ENCODE results near the gene MC1R.

DNA sequence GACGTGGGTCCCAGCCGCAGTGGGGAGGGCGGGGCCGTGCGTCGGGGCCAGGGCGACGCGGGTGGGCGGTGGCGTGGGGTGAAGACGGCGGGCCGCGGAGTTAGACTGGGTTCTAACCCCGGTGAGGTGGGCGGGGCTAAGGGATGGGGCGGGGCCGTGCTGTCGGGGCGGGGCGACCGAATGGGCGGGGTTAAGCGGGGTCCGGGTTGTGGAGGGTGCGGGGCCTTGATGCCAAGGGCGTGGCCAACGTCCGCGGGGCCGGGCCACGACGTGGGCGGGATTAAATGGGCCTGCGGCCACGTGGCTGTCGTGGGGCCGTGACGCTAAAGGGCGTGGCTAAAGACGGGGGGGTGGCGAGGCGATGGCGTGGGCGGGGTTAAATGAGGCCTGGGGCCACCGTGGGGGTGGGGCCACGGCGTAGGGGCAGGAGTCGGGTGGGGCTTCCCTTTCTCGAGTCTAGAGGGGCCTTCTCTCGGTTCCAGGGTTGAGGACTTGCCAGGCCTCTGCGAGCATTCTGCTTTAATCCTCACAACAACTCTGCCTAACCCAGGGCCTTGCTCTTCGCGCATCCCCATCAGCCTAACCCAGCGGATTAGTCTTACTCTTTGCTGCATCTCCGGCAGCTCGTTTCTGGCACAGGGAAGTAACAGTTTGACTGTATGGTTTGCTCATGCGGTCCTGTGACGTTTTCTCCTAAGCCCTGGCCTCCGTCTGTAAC, 44.5 kb upstream of the MC1R start:
- TF ChIP-seq, protein P1, sequence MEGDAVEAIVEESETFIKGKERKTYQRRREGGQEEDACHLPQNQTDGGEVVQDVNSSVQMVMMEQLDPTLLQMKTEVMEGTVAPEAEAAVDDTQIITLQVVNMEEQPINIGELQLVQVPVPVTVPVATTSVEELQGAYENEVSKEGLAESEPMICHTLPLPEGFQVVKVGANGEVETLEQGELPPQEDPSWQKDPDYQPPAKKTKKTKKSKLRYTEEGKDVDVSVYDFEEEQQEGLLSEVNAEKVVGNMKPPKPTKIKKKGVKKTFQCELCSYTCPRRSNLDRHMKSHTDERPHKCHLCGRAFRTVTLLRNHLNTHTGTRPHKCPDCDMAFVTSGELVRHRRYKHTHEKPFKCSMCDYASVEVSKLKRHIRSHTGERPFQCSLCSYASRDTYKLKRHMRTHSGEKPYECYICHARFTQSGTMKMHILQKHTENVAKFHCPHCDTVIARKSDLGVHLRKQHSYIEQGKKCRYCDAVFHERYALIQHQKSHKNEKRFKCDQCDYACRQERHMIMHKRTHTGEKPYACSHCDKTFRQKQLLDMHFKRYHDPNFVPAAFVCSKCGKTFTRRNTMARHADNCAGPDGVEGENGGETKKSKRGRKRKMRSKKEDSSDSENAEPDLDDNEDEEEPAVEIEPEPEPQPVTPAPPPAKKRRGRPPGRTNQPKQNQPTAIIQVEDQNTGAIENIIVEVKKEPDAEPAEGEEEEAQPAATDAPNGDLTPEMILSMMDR (conservative IDR thresholded peaks at IDR 0.05 in 1 of 2, IDR thresholded peaks at IDR 0.05 in 1 of 2; ENCODE audit: low read depth in 1 of 2, low read length in 2 of 2), result no peak
- no peak for TF ChIP-seq EZH2 (IDR thresholded peaks at IDR 0.05; ENCODE audit: low read length, missing control alignments)

Data from fibroblast of lung (primary cell).